Bronchial epithelial cell (primary cell): Measurements from ENCODE around the gene RTP4. TPM values are rescaled to one million over a fixed set of nuclear protein-coding genes. Genes with fewer than 3 reads are reported as not detected.

Source experiments
- DNase-seq: peaks from one replicate; pipeline ENCODE4 v3.0.0-alpha.2; 2010; ENCODE audit warnings: low read depth
- FAIRE-seq: peaks from 2 replicates; lab custom pipeline; 2011; peaks lifted over from hg19 to GRCh38; lab: Jason Lieb, UNC
- H3K27me3 ChIP-seq: 2 replicates; pipeline ENCODE4 v1.5.1; 2011; ENCODE audit warnings: low read length; ENCODE audit not compliant: control insufficient read depth, insufficient read depth
- H3K36me3 ChIP-seq: 2 replicates; pipeline ENCODE4 v1.5.1; 2011; ENCODE audit warnings: low read length; ENCODE audit not compliant: control insufficient read depth, insufficient read depth
- H3K4me3 ChIP-seq: 2 replicates; pipeline ENCODE4 v1.5.1; 2011; ENCODE audit warnings: mild to moderate bottlenecking, low read depth, low read length, control low read depth
- total RNA-seq: library from RNA; depleted of rRNA; stranded (reverse); fragments of >200 nt; gene quantifications from 2 replicates; pipeline ENCODE4 v1.2.1, GENCODE V29; 2014
- TF ChIP-seq, protein P1 (sequence below): IDR thresholded peaks from 2 replicates; pipeline ENCODE4 v1.5.1; 2011; ENCODE audit warnings: mild to moderate bottlenecking, moderate library complexity, low read length, control low read depth, inconsistent platforms; ENCODE audit not compliant: insufficient read depth, severe bottlenecking

The RTP4 gene
- total RNA-seq, 1 donor from 2014 or later = under 0.01 TPM

DNA sequence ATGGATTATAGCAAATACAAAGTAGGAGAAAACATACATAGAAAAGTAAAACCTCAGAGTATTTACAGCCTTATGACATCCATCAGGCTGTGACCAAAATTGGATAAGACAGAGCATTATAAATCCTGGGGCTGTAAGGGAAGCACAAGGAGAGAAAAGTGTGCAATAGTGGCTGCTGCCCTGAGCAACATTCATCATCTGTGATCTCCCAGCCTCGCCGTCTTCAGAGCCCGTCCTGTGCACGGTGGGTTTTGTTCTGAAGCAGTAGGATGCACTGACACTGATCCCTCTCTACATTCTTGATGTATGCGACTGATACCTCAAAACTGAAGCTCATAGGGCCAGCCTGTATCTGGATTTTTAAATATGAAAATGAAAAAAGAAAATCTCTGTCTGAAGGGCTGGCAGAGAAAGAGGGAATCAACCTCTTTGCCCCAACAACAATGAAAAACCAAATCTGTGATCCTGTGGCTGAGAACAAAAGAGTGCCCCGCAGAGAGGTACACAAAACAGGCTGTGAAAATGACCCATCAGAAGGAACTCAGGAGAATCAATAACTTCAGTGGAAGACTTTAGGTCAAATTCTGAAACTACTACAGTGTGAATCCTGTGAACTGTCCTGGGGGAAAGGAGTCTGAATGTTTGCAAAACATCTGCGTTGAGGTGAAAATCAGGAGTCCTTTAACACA, 8.2 kb upstream of the RTP4 start:
- FAIRE-seq = no peak

DNA sequence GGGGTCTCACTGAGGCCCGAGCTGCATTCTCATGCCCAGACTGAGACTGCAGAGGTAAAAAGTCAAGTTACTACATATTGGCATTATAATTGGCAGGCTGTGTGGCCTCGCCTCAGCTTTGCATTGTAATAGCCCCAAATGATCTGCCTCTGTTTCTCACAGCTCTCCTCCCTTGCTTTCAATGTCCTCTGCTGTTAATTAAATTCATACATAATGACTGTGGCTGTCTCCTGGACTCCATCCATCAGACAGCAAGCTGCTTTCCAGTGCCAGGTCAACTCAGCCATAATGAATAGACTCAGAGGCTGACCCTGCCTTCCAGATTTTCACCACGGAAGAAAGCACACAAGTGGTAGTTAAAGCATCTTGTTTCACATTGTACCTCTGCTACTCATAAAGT, 7.6 kb upstream of the RTP4 start:
- H3K36me3 ChIP-seq = no peaks in the 10 kb centered on the region
- H3K27me3 ChIP-seq = peaks cover 3% of the 10 kb centered on the region
- DNase-seq (no peak), FAIRE-seq (no peak)
- TF ChIP-seq, protein P1, sequence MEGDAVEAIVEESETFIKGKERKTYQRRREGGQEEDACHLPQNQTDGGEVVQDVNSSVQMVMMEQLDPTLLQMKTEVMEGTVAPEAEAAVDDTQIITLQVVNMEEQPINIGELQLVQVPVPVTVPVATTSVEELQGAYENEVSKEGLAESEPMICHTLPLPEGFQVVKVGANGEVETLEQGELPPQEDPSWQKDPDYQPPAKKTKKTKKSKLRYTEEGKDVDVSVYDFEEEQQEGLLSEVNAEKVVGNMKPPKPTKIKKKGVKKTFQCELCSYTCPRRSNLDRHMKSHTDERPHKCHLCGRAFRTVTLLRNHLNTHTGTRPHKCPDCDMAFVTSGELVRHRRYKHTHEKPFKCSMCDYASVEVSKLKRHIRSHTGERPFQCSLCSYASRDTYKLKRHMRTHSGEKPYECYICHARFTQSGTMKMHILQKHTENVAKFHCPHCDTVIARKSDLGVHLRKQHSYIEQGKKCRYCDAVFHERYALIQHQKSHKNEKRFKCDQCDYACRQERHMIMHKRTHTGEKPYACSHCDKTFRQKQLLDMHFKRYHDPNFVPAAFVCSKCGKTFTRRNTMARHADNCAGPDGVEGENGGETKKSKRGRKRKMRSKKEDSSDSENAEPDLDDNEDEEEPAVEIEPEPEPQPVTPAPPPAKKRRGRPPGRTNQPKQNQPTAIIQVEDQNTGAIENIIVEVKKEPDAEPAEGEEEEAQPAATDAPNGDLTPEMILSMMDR = no peak
- no peak overlapping the region for H3K4me3 ChIP-seq

More for the DNA sequence above, 8.2 kb upstream of the RTP4 start:
- Histone ChIP-seq H3K27me3 (peaks cover 3% of the 10 kb centered on the region), H3K4me3 (no peak overlapping the region), H3K36me3 (no peaks in the 10 kb centered on the region)
- DNase-seq = no peak
- TF ChIP-seq, protein P1 = no peak

DNA sequence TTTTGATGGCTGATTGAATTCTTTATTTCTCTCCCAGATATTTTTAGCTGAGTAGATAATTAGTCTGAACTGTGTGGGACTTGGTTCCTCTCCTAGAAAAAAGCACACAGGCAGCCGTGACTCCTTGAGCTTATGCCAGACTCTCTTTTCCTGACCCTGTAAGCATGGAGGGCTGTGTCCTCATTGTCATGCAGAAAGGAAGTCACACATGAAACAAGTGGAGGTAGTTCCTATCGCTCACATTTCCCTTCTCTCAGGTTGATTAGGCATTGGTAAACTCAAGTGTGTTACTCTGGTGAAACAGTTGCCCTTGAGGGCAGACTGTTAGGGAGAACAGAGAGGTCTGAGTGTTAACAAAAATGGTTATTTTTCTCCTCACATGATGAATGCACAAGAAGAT, 6.3 kb upstream of the RTP4 start:
- TF ChIP-seq, protein P1 = no peak
- FAIRE-seq (no peak), DNase-seq (no peak)
- Histone ChIP-seq H3K4me3 (no peak overlapping the region), H3K36me3 (no peaks in the 10 kb centered on the region), H3K27me3 (peaks cover 3% of the 10 kb centered on the region)

DNA sequence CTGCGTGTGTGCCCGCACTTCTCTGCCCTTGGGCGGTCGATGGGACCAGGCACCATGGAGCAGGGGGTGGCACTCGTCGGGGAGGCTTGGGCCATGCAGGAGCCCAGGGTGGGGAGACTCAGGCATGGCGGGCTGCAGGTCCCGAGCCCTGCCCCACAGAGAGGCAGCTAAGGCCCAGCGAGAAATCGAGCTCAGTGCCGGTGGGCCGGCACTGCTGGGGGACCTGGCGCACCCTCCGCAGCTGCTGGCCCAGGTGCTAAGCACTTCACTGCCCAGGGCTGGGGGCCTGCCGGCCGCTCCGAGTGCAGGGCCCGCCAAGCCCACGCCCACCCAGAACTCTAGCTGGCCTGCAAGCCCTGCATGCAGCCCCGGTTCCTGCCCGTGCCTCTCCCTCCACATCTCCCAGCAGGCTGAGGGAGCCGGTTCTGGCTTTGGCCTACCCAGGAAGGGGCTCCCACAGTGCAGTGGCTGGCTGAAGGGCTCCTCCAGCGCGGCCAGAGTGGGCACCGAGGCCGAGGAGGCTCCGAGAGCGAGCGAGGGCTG, 553 bp upstream of the RTP4 start:
- no peak overlapping the region for H3K4me3 ChIP-seq
- DNase-seq = no peak
- H3K36me3 ChIP-seq = no peaks in the 10 kb centered on the region
- H3K27me3 ChIP-seq = no peaks in the 10 kb centered on the region
- TF ChIP-seq, protein P1 = no peak
- FAIRE-seq = no peak

DNA sequence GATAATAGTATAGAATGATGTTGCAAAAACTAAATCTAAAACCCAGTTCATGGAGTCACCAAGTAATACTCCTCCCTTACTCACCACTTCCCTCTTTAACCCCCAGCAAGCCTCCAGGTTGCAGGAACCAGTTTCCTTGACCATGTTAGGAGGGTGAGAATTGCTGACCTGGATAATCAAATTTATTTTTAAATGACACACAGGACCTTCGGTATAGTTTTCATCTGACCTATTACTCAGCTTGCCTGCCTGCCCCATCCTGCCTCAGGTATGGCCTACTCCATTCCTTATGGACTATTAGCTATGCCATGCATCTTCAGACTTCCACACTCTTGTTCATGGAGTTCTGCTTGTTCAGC, 883 bp downstream of the RTP4 start:
- Histone ChIP-seq H3K27me3 (no peaks in the 10 kb centered on the region), H3K4me3 (no peak overlapping the region), H3K36me3 (no peaks in the 10 kb centered on the region)
- no peak for FAIRE-seq
- TF ChIP-seq, protein P1 = no peak
- DNase-seq = peak; percentile 95
